Karpas-422 (cell line): ENCODE data around the gene OTOP2. TPM values are rescaled to one million over a fixed set of nuclear protein-coding genes. Genes with fewer than 3 reads are reported as not detected.
"Not testable (repeated sequence)": the region's sequence is repeated elsewhere in the genome, so short reads cannot be mapped to it uniquely, and the experiment has no call there.

ENCODE experiments used
- DNase-seq: peaks from one replicate; pipeline ENCODE4 v3.0.0-alpha.2; 2015
- H2AFZ ChIP-seq: fragments of 200-600 bp; sonication (generic); 2 replicates; pipeline ENCODE4 v1.6.1; 2014; ENCODE audit warnings: antibody characterized with exemption, low read length, mixed read lengths
- H3K27ac ChIP-seq: fragments of 200-600 bp; sonication (generic); 2 replicates; pipeline ENCODE4 v1.5.1; 2014; ENCODE audit warnings: mild to moderate bottlenecking, low read length, moderate library complexity
- H3K27me3 ChIP-seq: fragments of 200-600 bp; sonication (generic); 2 replicates; pipeline ENCODE4 v1.6.1; 2014; ENCODE audit warnings: low read length, mixed read lengths
- H3K36me3 ChIP-seq: fragments of 200-600 bp; sonication (generic); 2 replicates; pipeline ENCODE4 v1.6.1; 2014; ENCODE audit warnings: low read length, mixed read lengths; ENCODE audit not compliant: insufficient read depth
- H3K4me1 ChIP-seq: fragments of 200-600 bp; sonication (generic); 2 replicates; pipeline ENCODE4 v1.6.1; 2014; ENCODE audit warnings: mild to moderate bottlenecking, low read length, mixed read lengths
- H3K4me2 ChIP-seq: fragments of 200-600 bp; sonication (generic); 2 replicates; pipeline ENCODE4 v1.6.1; 2014; ENCODE audit warnings: low read length, low read depth, mild to moderate bottlenecking; ENCODE audit not compliant: poor library complexity, severe bottlenecking
- H3K4me3 ChIP-seq: fragments of 200-600 bp; sonication (generic); 2 replicates; pipeline ENCODE4 v1.5.1; 2014; ENCODE audit warnings: mild to moderate bottlenecking, antibody characterized with exemption, low read length, mixed read lengths
- H3K79me2 ChIP-seq: fragments of 200-600 bp; sonication (generic); 2 replicates; pipeline ENCODE4 v1.6.1; 2014; ENCODE audit warnings: mild to moderate bottlenecking, low read length, mixed read lengths
- H3K9ac ChIP-seq: fragments of 200-600 bp; sonication (generic); 2 replicates; pipeline ENCODE4 v1.6.0; 2014; ENCODE audit warnings: low read length
- H3K9me2 ChIP-seq: fragments of 200-600 bp; sonication (generic), shearing (Covaris generic); replicated peaks from 2 replicates; pipeline ENCODE4 v1.6.0; 2014; ENCODE audit warnings: mild to moderate bottlenecking, low read length, moderate library complexity; ENCODE audit not compliant: insufficient read depth
- H3K9me3 ChIP-seq: fragments of 300-700, 200-600 bp; sonication (generic); 2 replicates; pipeline ENCODE4 v1.6.1; 2014; ENCODE audit warnings: low read length, mixed read lengths
- H4K20me1 ChIP-seq: fragments of 200-600 bp; sonication (generic); 2 replicates; pipeline ENCODE4 v1.6.1; 2014; ENCODE audit warnings: mild to moderate bottlenecking, antibody characterized with exemption, low read length, low read depth; ENCODE audit not compliant: insufficient read depth
- total RNA-seq: library from RNA; depleted of rRNA; stranded (reverse); fragments of >200 nt; shearing (Covaris generic); gene quantifications from 2 replicates; pipeline ENCODE4 v1.2.3, GENCODE V29; 2014; ENCODE audit warnings: low replicate concordance

Gene OTOP2
- total RNA-seq, 1 experiment from 2014 or later: not detected

DNA sequence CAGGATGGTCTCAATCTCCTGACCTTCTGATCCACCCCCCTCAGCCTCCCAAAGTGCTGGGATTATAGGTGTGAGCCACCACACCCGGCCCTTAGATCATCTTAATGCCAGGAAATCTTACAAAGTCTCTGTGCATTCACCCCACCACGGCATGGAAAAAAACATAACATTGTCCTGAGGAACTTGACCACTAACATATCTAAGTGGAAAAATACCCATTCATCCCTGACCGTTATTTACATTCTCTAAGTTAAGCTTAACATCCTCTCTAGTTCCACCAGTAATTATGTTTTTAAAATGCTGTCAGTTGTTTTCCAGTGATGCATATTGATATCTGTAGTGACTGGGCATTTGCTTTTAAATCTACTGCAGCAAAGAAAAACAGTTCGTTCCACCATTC, 51.9 kb downstream of the OTOP2 start:
- H3K27ac ChIP-seq: no peak overlapping the region

DNA sequence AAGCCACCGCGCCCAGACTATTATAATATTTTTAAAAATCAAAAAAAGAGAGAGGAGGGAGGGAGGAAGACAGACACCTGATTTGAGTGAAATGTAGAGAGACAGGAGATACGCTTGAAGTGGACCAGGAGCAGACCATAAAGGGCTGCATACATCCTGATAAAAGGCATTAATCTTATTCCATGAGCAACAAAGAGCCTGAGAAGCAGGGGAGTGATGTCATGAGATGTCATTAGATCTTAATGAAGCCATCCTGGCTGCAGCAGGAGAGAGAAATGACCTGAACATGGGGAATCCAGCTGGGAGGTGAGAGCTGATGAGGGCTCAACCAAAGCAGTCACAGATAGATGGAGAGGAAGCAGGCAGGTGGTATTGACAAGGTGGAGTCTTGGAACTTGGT, 53.7 kb downstream of the OTOP2 start:
- no peaks in the 10 kb centered on the region for H3K27me3 ChIP-seq
- DNase-seq: no peak
- H4K20me1 ChIP-seq: no peaks in the 10 kb centered on the region
- H3K9me3 ChIP-seq: no peaks in the 10 kb centered on the region
- peaks cover 24% of the 10 kb centered on the region for H3K4me1 ChIP-seq
- no peak overlapping the region for H3K9ac ChIP-seq
- no peak overlapping the region for H3K27ac ChIP-seq
- H3K9me2 ChIP-seq: no peaks in the 10 kb centered on the region
- no peak overlapping the region for H3K4me2 ChIP-seq
- H2AFZ ChIP-seq: no peak overlapping the region
- no peaks in the 10 kb centered on the region for H3K36me3 ChIP-seq
- no peak overlapping the region for H3K4me3 ChIP-seq
- H3K79me2 ChIP-seq: no peaks in the 10 kb centered on the region

More for the DNA sequence above, 51.9 kb downstream of the OTOP2 start:
- no peaks in the 10 kb centered on the region for H4K20me1 ChIP-seq
- no peaks in the 10 kb centered on the region for H3K9me2 ChIP-seq
- no peak for DNase-seq
- H3K36me3 ChIP-seq: no peaks in the 10 kb centered on the region
- H2AFZ ChIP-seq: no peak overlapping the region
- H3K27me3 ChIP-seq: no peaks in the 10 kb centered on the region
- no peak overlapping the region for H3K4me3 ChIP-seq
- no peak overlapping the region for H3K4me2 ChIP-seq
- no peaks in the 10 kb centered on the region for H3K9me3 ChIP-seq
- no peak overlapping the region for H3K9ac ChIP-seq
- H3K79me2 ChIP-seq: no peaks in the 10 kb centered on the region
- peaks cover 9% of the 10 kb centered on the region for H3K4me1 ChIP-seq

DNA sequence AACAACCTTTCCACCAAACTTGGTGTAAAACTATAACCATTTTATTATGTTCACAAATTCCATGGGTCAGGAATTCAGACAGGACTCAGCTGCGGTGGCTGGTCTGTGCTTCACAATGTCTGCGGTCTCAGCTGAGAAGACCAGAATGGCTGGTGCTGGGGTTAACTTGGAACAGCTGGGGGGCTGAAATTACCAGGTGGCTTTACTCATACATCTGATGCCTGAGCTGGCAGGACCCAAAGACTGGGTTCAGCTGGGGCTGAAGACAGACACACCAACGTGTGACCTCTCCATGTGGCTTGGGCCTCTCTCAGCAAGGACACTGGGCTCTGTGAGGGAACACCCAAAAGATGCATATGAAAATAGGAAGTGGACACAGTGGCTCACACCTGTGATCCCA, 54.2 kb downstream of the OTOP2 start:
- no peaks in the 10 kb centered on the region for H3K36me3 ChIP-seq
- no peaks in the 10 kb centered on the region for H3K79me2 ChIP-seq
- H3K9ac ChIP-seq: no peak overlapping the region
- H4K20me1 ChIP-seq: no peaks in the 10 kb centered on the region
- H3K27ac ChIP-seq: no peak overlapping the region
- peaks cover 24% of the 10 kb centered on the region for H3K4me1 ChIP-seq
- no peaks in the 10 kb centered on the region for H3K27me3 ChIP-seq
- no peak for DNase-seq
- H3K4me3 ChIP-seq: no peak overlapping the region
- H3K9me2 ChIP-seq: no peaks in the 10 kb centered on the region
- H3K4me2 ChIP-seq: no peak overlapping the region
- no peak overlapping the region for H2AFZ ChIP-seq
- no peaks in the 10 kb centered on the region for H3K9me3 ChIP-seq

- H3K9ac ChIP-seq: no peak overlapping the region
- H4K20me1 ChIP-seq: no peaks in the 10 kb centered on the region
- DNase-seq: no peak
- no peaks in the 10 kb centered on the region for H3K79me2 ChIP-seq
- H2AFZ ChIP-seq: no peak overlapping the region
- no peak overlapping the region for H3K4me3 ChIP-seq
- no peaks in the 10 kb centered on the region for H3K27me3 ChIP-seq
- no peaks in the 10 kb centered on the region for H3K9me3 ChIP-seq
- no peak overlapping the region for H3K4me2 ChIP-seq
- no peaks in the 10 kb centered on the region for H3K36me3 ChIP-seq
- H3K9me2 ChIP-seq: no peaks in the 10 kb centered on the region
- H3K27ac ChIP-seq: no peak overlapping the region
- H3K4me1 ChIP-seq: peaks cover 22% of the 10 kb centered on the region
Observed at GRCh38 chr17:74979408-74980146, 55.5 kb downstream of the OTOP2 start.

- Histone ChIP-seq H3K4me2 (peak overlapping the region; percentile 96), H3K4me3 (peak overlapping the region; percentile 80), H4K20me1 (no peaks in the 10 kb centered on the region), H3K79me2 (no peaks in the 10 kb centered on the region), H3K4me1 (peaks cover 16% of the 10 kb centered on the region), H3K9me2 (no peaks in the 10 kb centered on the region), H3K36me3 (no peaks in the 10 kb centered on the region), H3K27ac (no peak overlapping the region), H2AFZ (peak overlapping the region; percentile 100), H3K9ac (peak overlapping the region; percentile 87), H3K9me3 (no peaks in the 10 kb centered on the region), H3K27me3 (no peaks in the 10 kb centered on the region)
- no peak for DNase-seq
Observed at GRCh38 chr17:74981318-74981978, 57.4 kb downstream of the OTOP2 start.

DNA sequence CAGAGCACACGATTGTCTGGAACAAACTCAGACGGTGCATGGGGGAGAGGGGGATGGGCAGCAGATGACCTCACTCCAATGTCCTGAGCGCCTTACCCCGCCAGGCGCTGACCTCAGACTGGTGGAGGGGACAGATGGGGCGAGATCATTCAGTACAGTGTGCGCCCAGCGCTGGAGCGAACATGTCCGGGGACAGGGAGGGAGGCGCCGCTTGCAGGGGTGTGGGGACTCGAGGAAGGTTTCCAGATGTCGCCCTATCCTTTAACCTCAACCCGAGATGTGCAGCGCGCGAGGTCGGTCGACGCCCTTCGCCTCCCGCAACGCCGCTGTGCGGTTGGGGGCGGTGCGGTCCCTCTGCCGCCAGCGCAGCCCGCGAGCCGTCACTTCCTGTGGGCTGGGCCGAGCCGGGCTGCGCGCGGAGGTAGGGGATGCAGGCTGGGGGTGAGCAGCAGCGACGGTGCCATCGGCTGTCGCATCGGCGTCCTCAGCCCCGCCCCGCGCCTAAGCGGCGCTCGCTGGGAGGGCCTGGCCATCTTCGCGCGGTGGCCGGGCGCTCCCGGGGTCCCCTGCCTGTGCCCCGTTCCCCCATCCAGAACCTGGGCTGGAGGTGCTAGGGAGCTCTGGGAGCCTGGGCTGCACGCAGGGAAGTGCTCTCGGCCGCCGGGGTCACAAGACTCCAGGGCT, 58.0 kb downstream of the OTOP2 start:
- no peaks in the 10 kb centered on the region for H3K27me3 ChIP-seq
- H3K9ac ChIP-seq: peak overlapping the region; percentile 87
- peak overlapping the region; percentile 80 for H3K4me3 ChIP-seq

DNA sequence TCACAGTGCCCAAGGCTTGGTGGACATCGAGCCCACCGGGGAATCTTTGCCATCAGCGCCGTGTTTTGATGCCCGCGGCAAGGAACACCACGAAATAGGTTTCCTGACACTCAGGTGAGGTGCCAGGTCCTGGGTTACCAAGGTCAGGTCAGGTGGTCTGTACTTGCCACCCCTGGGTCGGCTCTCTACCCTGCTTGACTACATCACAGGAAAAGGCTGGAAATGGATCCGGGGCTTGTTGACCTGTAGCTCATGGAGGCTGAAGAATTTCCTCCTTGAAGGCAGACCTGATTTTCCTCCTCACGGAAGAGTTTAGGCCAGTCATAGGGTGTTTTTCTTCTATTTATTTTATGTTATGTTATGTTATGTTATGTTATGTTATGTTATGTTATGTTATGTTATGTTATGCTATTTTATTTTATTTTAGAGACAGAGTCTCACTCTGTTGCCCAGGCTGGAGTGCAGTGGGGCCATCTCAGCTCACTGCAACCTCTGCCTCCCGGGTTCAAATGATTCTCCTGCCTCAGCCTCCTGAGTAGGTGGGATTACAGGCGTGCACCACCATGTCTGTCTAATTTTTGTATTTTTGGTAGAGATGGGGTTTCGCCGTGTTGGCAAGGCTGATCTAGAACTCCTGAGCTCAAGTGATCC, 58.7 kb downstream of the OTOP2 start:
- H3K4me2 ChIP-seq: peak overlapping the region; percentile 96
- not testable (repeated sequence) for H3K27me3 ChIP-seq, H3K27ac ChIP-seq, H4K20me1 ChIP-seq, H3K36me3 ChIP-seq, H3K9me3 ChIP-seq, DNase-seq, H3K79me2 ChIP-seq, H3K9me2 ChIP-seq
- H3K9ac ChIP-seq: peak overlapping the region; percentile 87
- H2AFZ ChIP-seq: peak overlapping the region; percentile 100
- peaks cover 16% of the 10 kb centered on the region for H3K4me1 ChIP-seq
- peak overlapping the region; percentile 80 for H3K4me3 ChIP-seq

More for the DNA sequence above, 58.0 kb downstream of the OTOP2 start:
- Histone ChIP-seq H3K4me2 (peak overlapping the region; percentile 96), H3K79me2 (no peaks in the 10 kb centered on the region), H3K27ac (no peak overlapping the region), H4K20me1 (no peaks in the 10 kb centered on the region), H3K36me3 (no peaks in the 10 kb centered on the region), H2AFZ (peak overlapping the region; percentile 100), H3K9me2 (no peaks in the 10 kb centered on the region), H3K4me1 (peaks cover 16% of the 10 kb centered on the region), H3K9me3 (no peaks in the 10 kb centered on the region)
- peak; percentile 91 for DNase-seq
